Body of pancreas (tissue), 4 donors: ENCODE measurements around the gene PCOLCE2.

Experiments used
- POLR2A ChIP-seq, 3 donors: fragments of 450-650 bp; IDR thresholded peaks; one replicate each; pipeline ENCODE4 v1.6.1; 2016; ENCODE audit warnings: antibody characterized with exemption in 3 of 3, mild to moderate bottlenecking in 2 of 3
- TF ChIP-seq, protein P1 (sequence below), 7 experiments: fragments of 450-650 bp in 4 of 7; fragments of 200-600 bp in 3 of 7; sonication (generic) in 3 of 7; IDR thresholded peaks; one replicate each; pipeline ENCODE4 v1.5.1; 2016 to 2019; ENCODE audit warnings: antibody characterized with exemption in 7 of 7

DNA sequence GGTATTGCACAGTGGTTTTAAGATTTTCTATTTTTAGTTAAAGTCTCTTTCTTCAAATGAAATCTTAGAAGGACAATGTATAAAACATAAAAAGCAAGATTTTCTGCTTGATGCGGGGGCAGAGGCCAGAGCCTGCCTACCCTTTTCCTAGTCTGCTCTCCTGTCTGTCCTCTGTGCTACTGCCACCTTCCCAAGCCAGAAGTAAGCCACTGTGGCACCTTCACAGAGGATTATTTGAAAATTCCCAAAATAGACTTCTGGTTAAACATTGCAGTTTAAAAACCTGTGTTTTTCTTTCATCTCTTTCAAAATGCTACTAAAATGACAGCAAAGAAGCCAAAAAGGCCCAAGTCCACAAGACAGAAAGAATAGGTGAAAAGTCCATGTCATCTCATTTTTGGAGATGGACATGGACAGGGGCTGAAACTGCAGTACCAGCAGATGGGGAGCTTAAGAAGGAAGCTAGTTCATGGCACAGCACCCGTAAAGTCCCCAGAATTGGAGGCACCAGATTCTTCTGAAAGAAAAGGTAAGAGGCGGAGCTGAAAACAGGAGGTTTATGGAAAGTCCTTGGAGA, 37.6 kb upstream of the PCOLCE2 start:
- no peak for TF ChIP-seq POLR2A (IDR thresholded peaks at IDR 0.05)
- TF ChIP-seq, protein P1, sequence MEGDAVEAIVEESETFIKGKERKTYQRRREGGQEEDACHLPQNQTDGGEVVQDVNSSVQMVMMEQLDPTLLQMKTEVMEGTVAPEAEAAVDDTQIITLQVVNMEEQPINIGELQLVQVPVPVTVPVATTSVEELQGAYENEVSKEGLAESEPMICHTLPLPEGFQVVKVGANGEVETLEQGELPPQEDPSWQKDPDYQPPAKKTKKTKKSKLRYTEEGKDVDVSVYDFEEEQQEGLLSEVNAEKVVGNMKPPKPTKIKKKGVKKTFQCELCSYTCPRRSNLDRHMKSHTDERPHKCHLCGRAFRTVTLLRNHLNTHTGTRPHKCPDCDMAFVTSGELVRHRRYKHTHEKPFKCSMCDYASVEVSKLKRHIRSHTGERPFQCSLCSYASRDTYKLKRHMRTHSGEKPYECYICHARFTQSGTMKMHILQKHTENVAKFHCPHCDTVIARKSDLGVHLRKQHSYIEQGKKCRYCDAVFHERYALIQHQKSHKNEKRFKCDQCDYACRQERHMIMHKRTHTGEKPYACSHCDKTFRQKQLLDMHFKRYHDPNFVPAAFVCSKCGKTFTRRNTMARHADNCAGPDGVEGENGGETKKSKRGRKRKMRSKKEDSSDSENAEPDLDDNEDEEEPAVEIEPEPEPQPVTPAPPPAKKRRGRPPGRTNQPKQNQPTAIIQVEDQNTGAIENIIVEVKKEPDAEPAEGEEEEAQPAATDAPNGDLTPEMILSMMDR (IDR thresholded peaks at IDR 0.05) = no peak
